HG02981 (cell line): ENCODE results near the gene CTNNA2.
"Not testable (repeated sequence)": the region's sequence is repeated elsewhere in the genome, so short reads cannot be mapped to it uniquely, and the experiment has no call there.

Experiments used
- ATAC-seq: cut with Tn5 transposase; IDR thresholded peaks from one replicate; pipeline ENCODE4 v1.9.1; 2021; ENCODE audit warnings: mild to moderate bottlenecking, moderate library complexity; ENCODE audit not compliant: unreplicated experiment

The CTNNA2 gene

DNA sequence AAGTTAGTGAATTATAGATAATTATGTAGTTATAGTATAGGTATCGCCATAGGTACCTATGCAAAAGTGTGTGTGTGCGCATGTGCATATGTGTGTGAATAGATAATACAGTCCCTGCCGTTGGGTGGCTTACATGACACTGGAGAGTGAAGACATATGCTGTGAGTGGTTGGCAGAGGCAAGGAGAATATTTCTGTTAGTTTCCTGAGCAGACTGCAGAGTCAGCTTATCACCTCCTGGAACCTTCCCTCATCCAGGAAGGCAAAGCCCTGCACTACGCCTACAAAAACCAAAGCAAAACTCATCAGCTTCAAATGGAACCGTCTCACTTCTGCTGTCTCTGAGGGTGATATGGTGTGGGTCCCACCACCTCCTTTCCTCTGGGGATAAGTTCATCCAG is 609.8 kb downstream of the CTNNA2 start:
- no peak for ATAC-seq

DNA sequence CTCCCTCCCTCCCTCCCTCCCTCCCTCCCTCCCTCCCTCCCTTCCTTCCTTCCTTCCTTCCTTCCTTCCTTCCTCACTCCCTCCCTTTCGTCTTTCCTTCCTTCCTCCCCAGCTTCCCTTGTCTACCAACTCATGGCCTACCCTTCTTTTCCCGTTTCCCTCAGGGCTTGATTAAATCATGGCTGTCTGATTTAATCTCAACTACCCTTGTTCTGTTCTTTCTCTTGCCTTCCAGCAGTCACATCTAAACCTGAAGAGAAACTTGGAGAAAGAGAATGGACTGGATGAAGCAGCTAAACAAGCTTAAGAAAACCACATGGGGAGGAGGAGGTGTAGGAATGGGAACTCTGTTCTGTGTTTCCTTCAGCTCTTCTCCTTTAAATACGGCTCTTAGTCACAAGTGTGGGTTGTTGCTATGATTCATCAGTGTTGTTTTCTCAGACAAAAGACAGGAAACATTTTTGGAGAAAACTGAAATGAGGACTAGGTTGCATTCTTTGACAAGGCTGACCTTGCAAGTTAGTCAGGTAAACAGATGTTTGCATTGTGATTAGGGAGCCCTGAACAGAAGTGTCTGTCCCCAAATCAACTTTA is 613.8 kb downstream of the CTNNA2 start:
- no peak for ATAC-seq

DNA sequence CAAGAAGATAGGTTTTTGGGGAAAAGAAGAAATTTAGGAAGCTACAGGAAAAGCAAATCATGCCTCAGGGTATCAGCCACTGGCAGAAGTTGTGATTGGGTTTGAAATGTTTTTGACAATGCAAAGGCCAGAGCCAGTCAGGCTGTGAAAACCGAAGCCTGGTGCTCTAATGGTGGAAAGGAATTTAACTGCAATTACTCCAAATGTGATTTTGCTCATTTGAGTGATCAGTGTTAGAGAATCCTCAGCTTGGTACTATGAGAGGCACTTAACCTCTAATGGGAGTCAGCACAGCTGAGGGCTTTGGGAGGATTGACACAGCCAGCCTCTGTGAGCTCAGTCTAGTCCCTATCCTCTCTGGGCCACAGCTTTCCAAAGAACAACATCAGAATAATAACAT is 615.2 kb downstream of the CTNNA2 start:
- ATAC-seq: no peak

DNA sequence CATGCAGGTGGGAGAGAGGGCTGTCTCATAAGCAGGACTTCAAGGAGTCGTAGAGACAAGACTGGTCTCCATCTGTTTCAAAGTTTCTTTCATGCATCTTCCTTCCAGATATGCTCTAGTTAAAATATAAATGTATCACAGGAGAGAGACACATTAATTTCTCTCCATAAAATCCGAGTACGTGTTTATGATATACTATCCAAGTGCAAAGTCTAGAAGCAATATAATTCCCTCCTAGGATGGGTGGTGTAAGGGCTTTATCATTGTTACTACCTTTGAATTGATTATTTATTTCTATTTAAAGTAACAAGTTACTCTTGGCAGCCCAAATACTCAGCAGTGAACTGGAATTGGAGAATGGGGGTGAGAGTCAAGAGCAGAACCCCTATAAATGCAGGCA is 619.4 kb downstream of the CTNNA2 start:
- no peak for ATAC-seq

DNA sequence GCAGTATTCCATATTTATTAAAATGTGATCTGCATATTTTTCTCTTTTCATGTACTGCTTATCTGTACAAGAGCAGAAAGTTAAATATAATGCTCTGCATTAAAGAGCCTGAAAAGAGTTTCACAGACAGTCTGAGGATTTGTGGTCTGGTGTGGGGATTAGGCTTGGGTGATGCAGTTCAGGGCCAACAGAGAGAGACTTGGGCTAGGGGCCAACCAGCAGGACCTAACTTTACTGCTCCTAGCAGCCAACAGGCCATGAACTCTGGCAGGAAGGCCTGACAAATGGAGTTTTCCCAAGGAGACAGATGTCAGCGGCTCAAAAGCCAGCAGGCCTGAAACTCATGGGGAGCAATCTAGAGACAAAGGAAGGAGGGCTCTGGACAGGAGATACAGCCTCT is 622.1 kb downstream of the CTNNA2 start:
- no peak for ATAC-seq

DNA sequence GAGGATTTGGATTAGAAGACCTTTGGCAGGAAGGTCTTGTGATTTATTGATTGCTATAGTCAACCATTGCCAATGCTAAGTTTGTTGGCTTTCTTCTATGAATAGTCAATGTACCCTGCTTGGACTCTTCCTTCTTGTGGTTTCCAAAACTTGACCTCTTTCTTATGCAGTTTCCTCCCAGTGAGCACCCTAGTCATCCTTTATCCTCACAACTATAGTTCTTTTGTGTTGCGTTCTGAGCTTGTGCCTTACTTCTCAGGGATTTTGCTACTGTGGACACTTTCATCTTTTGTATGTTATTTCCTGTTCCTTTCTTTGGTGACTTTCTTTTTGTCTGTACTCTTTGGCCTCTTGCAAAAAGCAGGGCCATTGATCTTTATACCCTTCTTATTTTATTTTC is 623.5 kb downstream of the CTNNA2 start:
- ATAC-seq: no peak

DNA sequence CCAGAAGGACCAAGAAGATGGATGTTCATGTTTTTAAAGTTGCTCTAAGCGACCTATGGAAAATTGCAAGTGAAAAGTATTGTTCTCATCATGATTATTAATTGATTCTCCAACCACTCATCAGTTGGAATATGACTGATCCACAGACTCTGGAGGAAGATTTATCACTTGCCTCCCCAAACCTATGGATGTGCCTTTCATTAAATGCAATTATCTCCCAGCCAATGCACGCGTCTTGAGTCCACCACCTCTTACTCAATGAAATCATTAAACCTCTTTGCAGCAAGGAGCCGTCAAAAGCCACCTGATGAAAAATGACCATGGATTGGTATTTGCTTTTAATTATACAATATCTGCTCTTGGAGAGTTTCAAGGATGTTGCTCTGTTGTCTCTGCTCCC is 626.1 kb downstream of the CTNNA2 start:
- ATAC-seq: no peak

DNA sequence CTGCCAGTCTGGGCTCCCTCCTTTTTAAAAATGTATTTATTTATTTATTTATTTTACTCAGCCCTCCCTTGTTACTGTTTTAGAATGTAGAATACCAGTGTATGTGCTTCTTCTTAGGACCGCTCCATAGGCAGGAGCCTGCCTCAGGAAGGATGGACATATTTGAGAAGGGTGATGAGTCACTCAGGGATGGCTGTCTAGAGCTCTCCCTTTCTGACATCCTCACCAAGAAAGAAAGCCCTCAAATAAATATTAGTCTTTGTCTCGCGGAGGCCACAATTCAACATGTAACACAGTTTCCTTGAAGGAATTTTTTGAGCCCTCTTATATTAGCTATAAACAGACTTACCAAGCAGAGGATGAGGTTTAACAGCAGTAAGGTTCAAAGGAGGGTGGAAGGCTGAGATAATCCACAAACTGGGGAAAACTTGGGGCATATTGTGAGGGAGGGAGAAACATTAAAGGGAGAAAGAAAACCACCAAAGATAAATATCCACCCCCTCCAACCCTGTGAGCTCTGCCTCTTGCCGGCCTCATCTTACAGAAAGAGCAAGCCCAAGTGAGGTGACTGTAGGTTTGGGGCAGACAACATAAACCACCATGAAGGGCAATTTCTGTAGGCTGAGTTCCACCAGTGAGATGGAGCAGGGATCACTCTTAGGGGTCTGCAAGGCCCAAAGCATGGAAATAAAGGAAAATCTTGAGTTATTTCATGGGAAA is 628.3 kb downstream of the CTNNA2 start:
- ATAC-seq: no peak

DNA sequence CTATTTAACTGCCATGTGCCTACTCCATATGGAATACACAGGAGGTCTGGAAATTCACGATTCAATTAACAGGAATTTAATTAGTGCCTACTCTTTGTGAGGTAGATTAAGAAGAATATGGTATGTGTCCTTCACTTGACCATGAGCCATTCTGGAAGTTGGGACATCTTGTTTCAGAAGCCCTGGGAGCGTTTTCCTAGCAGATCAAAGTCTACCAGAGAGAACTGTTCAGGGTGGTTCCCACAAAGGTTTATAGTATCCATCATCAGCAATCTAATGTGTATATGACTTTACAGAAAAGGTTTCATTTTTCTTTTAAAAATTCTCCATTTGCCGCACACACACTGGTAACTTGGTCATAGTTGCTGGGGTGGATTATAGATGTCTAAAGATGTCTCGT is 632.6 kb downstream of the CTNNA2 start:
- no peak for ATAC-seq

DNA sequence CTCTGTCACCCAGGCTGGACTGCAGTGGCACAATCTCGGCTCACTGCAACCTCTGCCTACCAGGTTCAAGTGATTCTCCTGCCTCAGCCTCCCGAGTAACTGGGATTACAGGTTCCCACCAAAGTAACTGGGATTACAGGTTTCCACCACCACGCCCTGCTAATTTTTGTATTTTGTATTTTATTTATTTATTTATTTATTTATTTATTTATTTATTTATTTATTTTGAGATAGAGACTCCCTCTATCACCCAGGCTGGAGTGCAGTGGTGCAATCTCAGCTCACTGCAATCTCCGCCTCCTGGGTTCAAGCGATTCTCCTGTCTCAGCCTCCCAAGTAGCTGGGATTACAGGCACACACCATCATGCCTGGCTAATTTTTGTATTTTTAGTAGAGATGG is 633.9 kb downstream of the CTNNA2 start:
- ATAC-seq: not testable (repeated sequence)

DNA sequence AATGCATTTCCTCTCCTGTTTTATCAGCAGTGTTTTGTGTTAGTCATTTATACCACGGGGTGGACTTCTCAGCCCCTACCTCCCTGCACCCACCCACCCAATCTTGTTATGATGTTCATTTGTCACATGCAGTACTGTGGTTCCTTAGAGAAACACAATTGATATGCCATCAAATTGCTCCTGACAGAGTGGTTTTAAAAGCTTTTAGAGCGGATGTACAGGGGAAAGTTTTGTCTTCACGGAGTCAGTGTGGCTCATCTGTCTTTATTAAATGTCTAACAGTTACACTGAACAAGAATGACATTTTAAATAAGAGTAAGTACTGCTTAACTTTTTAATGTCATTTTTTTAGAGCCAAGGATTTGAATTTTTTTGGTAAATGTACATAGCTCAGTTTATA is 634.8 kb downstream of the CTNNA2 start:
- no peak for ATAC-seq

DNA sequence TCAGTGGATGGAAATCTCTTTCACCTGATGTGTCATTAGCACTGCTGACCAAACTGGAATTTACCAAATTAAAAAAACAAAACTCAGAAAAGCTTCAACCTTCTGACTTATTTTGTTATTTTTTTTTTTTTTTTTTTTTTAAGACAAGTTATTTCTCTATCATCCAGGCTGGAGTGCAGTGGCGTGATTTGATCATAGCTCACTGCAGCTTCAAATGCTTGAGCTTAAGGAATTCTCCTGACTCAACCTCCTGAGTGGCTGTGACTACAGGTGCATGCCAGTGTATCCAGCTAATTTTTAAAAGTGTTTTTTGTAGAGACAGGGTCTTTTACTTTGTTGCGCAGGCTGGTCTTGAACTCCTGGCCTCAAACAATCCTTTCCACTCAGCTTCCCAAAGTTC is 636.1 kb downstream of the CTNNA2 start:
- no peak for ATAC-seq

DNA sequence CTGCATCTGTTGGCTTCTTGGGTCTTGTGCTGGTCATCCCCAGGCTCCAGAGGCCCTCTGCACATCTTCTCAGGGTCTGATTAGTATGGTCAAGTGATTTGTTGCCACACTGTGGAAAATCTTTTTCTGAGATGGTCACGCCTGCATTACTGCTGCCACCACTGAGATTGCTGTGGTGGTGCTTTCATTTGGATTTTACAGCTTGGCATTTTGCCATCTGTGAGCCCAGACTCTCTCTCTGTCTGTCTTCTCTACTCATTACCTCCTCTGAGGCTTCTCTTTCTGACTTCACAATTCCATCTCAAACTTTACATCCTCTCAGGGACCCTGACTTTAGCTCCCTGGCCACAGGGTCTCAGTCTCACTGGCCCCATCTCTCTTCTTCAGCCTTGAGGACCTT is 637.1 kb downstream of the CTNNA2 start:
- no peak for ATAC-seq

DNA sequence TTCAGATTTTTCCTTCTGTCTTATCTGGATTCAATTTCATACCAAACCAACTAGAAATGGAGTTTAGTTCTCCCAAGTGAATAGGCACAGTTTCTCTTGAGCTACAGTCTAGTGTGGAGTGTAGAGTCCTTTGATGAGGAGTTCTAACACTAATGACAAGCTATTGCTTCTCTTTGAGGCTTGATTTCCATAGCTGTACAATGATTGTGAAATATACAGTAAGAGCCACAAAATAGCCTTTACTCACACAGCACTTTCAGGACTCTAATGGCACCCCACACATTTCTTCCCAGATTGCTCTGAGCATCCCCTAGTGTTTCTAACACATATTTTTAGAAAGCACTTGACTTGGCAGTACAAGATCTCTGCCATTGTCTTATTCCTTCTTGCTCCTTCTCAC is 638.4 kb downstream of the CTNNA2 start:
- ATAC-seq: no peak

DNA sequence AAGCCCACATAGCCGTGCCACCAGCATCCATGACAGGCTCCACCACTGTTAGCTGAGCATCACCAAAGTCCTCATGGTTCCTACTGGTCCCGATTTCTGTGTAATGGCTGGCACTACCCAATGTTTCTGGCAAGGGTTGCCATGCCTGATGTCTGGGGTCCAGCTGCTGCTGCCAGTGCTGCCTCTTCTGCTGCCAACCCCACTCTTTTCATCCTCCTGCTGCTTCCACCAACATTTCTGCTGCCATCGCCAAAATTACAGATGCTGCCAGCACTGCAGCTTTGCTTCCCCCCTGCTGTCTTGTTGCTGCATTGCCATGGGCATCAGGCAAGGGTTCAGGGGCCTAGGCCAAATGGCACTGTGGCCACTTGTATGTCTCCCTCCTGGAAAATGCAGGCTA is 638.8 kb downstream of the CTNNA2 start:
- ATAC-seq: no peak

DNA sequence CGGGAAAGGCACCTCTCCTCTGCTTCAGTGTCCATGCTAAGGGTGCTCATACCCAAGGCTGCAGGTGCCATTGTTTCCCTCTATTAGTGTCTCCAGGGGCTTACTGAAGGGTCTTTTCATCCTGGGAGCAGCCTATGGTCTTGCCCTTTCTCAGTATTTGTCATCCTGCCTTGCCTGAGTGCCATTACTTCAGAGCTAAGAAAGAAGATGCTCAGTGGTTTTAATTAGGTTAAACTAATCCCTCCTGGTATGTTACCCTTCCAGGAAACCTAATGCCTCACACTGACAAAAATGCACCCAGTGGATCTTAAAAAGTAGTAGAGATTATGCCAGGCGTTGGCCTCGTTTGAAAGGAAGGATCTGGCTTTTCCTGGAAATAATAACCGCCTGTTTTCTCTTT is 640.3 kb downstream of the CTNNA2 start:
- ATAC-seq: no peak

DNA sequence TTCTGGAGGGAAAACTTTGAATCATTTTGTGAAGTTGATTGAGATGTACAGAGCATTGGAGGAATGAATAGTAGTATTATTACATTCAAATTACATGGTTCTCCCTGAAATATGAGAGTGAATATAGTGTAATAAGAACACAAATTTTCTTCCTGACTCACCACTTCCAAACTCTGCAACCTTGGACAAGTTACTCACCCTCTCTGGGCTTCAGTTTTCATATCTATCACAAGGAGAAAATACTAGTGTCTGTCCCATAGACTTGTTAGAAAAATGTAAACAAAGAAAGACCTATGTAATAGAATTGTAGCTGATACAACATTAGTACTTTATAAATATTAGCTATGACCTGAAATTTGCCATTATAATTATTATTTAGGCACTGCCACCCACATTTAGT is 640.9 kb downstream of the CTNNA2 start:
- no peak for ATAC-seq

DNA sequence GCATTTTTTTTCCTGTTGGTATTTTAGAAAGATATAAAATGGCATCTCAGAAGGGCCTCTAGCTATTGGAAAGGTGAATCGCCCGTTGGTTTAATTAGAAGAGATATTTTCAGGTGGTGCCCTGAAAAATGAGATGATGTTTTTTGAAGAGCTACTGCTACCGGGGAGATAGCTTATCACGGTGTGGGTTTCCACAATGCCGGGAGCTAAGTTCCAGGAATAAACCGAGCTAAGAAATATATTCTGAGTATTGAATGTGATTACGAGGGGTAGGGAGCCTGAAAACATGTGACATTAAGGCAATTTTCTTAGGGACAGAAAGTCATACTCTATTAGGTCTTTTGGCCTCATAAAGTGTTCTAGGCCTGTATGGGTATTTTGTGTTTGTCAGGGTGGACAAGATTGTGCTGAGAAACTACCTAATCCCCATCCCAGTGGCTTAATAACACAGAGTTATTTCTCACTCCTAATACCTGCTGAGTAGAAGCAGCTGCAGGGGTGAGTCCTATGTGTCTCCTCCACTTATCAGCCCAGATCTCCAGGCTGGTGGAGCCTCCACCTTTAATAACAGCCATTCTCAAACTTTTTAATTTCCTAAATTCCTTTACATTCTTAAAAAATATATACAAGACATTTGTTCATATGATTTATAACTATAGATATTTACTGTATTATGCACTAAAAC is 641.5 kb downstream of the CTNNA2 start:
- ATAC-seq: no peak

DNA sequence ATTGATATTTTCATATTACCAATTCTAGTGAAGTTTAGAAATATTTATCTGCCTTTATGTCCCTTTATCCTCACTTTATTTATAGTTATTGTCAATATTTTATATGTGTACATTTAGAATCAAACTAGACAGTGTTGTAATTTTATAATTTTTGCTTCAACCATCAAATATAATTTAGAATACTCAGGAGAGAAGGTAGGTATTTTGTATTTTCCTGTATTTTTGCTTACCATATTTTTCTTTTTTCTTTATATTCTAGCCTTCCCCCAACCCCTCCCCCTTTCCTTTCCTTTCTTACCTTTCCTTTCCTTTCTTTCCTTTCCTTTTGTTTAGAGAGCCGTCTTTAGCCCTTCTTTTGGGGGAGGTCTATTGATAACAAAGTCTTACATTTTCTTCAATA is 651.5 kb downstream of the CTNNA2 start:
- ATAC-seq: no peak

DNA sequence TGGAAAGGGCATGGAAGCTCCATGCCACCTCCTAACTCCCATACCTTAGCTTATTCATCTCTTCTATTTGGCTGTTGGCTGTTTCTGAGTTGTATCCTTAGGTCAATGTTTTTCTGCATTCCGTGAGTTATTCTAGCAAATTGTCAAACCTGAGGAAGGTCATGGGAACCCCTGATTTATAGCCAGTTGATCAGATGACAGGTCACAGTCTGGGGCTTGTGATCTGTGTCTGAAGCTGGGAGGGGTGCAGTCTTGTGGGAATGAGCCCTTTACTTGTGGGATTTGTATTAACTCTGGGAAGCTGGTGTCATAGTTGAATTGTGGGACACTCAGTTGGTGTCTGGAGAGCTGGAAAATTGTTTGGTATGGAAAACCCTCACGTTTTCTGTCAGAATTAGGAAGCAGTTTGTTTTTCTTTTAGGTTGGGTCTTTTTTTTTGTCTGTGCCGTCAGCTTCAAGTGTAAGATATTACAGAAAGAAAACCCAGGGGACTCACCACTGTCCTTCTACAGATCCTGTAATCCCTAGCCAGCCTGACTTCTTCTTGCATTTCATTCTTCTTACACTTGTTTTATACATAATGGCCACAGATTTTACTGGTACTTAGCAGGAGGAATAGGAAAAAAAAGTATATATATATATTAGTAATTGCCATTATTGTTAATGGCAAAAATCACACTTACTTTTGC is 653.8 kb downstream of the CTNNA2 start:
- ATAC-seq: no peak

DNA sequence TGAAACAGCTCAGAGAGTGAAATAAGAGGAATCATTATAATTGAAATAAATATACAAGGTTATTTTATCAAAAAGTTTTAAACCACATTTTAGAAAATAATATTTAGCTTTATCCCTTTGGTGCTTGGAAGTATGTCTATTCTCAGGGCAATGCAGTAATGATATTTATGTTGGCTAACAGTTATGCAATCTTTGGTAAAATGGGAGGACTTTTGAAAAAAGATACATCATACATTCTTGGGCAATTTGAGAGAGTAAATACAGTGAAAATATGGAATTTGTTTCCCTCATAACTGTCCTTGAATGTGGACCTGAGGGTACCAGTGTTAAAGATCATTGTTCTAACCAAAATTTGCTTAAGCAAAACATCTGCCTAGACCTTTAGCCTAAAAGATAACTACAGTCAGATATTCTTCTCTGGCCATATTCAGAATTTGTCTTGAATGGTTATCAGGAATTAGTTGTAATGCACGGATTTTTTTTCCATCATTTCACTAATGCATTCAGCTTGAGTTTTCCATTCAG is 654.5 kb downstream of the CTNNA2 start:
- no peak for ATAC-seq

DNA sequence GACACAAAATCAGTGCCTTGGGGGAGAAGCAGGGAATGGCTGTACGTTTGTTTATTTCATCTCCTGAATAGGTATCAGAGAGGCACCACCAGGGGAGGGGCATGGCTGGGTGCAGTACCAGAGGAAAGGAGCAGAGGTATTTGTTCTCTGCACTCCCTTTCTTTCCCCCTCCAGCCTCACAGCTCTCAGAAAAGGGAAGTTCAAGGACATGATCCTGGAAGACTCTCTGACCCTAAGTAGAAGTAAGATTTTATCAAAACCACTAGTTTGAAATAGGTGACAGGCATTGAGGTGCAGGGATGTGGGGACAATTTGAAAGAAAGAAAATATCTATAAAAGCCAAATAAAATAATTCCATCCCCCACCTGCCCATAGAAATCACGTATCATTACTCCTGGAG is 655.2 kb downstream of the CTNNA2 start:
- no peak for ATAC-seq
